ENCODE data around the gene MGAT4B. TPM values are rescaled to one million over a fixed set of nuclear protein-coding genes. Genes with fewer than 3 reads are reported as not detected.

Gene MGAT4B
- total RNA-seq, 1 donor from 2014 or later = 193 TPM

DNA sequence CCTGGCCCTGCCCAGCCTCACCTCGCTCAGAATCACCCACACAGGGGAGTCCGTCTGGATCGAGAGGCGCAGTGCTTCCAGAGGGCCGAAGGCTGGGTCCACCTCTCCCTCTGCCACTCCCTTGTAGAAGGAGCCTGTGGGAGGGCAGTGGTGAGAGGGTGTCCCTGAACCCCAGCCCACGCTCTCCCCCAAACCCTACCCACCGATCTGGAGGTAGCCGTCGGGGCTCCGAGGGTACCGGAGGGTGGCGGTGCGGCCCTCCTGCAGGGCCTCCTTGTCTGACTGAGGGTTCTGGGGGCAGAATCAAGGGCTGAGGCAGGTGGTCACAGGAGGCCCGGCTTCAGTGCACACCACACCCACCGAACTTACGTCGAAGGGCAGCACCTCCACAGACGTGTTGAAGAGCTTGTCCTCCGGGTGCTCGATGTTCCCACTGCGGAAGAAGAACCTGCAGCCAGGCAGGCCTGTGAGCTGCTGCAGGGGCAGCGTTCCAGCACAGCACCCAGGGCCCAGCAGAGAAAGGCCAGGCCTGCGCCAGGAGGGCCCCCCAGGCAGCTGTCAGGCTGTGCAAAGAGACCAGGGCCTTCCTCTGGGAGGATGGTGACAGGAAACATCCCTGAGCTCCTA lies 8.4 kb downstream of the MGAT4B start:
- TF ChIP-seq CTCF (IDR thresholded peaks at IDR 0.05; ENCODE audit: insufficient read depth, low read depth, low read length) = no peak
- TF ChIP-seq EZH2 (IDR thresholded peaks at IDR 0.05; ENCODE audit: insufficient read depth, low read length) = no peak
- Mint-ChIP-seq H3K27me3 (ENCODE audit: low read depth, unreplicated experiment) (no peaks in the 10 kb centered on the region), H3K9me3 (ENCODE audit: unreplicated experiment) (no peaks in the 10 kb centered on the region), H3K4me3 (ENCODE audit: unreplicated experiment) (no peak overlapping the region), H3K27ac (ENCODE audit: unreplicated experiment) (no peak overlapping the region), H3K36me3 (ENCODE audit: low read depth, unreplicated experiment) (peaks cover 17% of the 10 kb centered on the region), H3K4me1 (ENCODE audit: low read depth, unreplicated experiment) (peaks cover 5% of the 10 kb centered on the region)
- no peaks in the 10 kb centered on the region for H3K27me3 ChIP-seq (ENCODE audit: insufficient read depth, low read length)
- H3K4me3 ChIP-seq (ENCODE audit: insufficient read depth, low read depth, low read length) = no peak overlapping the region
- H3K36me3 ChIP-seq (ENCODE audit: insufficient read depth, low read length) = no peaks in the 10 kb centered on the region
- H3K9me3 ChIP-seq (ENCODE audit: insufficient read depth, low read depth, low read length) = no peaks in the 10 kb centered on the region
- FAIRE-seq = no peak
- H4K20me1 ChIP-seq (ENCODE audit: insufficient read depth, low read length) = peaks cover 50% of the 10 kb centered on the region
- H3K27ac ChIP-seq (ENCODE audit: low read depth, low read length) = no peak overlapping the region
- no peak for DNase-seq (ENCODE audit: low read depth)
- no peak overlapping the region for H3K9ac ChIP-seq (ENCODE audit: low read length)
- H3K4me1 ChIP-seq (ENCODE audit: insufficient read depth, low read length) = peaks cover 19% of the 10 kb centered on the region
- no peak overlapping the region for H3K4me2 ChIP-seq (ENCODE audit: low read length)
- H2AFZ ChIP-seq (ENCODE audit: low read depth, low read length) = no peak overlapping the region
- peaks cover 14% of the 10 kb centered on the region for H3K79me2 ChIP-seq (ENCODE audit: insufficient read depth, low read length)

DNA sequence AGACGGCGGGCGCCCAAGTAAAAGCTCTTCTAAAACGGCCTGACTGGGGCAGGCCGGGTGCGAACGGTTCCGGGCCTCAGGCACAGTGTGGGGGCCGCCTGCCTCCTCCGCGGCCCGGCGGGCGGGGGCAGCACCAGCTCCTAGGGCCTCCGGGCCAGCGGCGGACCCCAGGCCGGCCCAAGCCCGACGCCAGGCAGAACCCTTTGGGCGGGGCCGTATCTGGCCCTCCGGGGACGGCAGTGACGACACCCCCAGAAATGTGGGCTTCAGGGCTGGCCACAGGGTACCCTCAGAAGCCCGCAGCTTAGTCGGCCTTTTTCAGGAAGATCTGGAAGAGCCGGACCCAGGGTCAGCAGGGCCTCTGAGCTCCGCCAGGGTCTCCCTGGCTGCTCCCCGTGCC lies 8.9 kb downstream of the MGAT4B start:
- Histone ChIP-seq H3K4me2 (ENCODE audit: low read length) (no peak overlapping the region), H3K27ac (ENCODE audit: low read depth, low read length) (no peak overlapping the region), H3K36me3 (ENCODE audit: insufficient read depth, low read length) (no peaks in the 10 kb centered on the region), H3K4me3 (ENCODE audit: insufficient read depth, low read depth, low read length) (no peak overlapping the region), H2AFZ (ENCODE audit: low read depth, low read length) (no peak overlapping the region), H3K79me2 (ENCODE audit: insufficient read depth, low read length) (peaks cover 9% of the 10 kb centered on the region), H3K9me3 (ENCODE audit: insufficient read depth, low read depth, low read length) (no peaks in the 10 kb centered on the region), H3K27me3 (ENCODE audit: insufficient read depth, low read length) (no peaks in the 10 kb centered on the region), H4K20me1 (ENCODE audit: insufficient read depth, low read length) (peaks cover 45% of the 10 kb centered on the region), H3K4me1 (ENCODE audit: insufficient read depth, low read length) (peaks cover 16% of the 10 kb centered on the region), H3K9ac (ENCODE audit: low read length) (no peak overlapping the region)
- no peak for TF ChIP-seq CTCF (IDR thresholded peaks at IDR 0.05; ENCODE audit: insufficient read depth, low read depth, low read length)
- TF ChIP-seq EZH2 (IDR thresholded peaks at IDR 0.05; ENCODE audit: insufficient read depth, low read length) = no peak
- no peak for DNase-seq (ENCODE audit: low read depth)
- Mint-ChIP-seq H3K9me3 (ENCODE audit: unreplicated experiment) (no peaks in the 10 kb centered on the region), H3K27ac (ENCODE audit: unreplicated experiment) (no peak overlapping the region), H3K4me1 (ENCODE audit: low read depth, unreplicated experiment) (peaks cover 5% of the 10 kb centered on the region), H3K4me3 (ENCODE audit: unreplicated experiment) (no peak overlapping the region), H3K27me3 (ENCODE audit: low read depth, unreplicated experiment) (no peaks in the 10 kb centered on the region), H3K36me3 (ENCODE audit: low read depth, unreplicated experiment) (peaks cover 17% of the 10 kb centered on the region)
- no peak for FAIRE-seq

DNA sequence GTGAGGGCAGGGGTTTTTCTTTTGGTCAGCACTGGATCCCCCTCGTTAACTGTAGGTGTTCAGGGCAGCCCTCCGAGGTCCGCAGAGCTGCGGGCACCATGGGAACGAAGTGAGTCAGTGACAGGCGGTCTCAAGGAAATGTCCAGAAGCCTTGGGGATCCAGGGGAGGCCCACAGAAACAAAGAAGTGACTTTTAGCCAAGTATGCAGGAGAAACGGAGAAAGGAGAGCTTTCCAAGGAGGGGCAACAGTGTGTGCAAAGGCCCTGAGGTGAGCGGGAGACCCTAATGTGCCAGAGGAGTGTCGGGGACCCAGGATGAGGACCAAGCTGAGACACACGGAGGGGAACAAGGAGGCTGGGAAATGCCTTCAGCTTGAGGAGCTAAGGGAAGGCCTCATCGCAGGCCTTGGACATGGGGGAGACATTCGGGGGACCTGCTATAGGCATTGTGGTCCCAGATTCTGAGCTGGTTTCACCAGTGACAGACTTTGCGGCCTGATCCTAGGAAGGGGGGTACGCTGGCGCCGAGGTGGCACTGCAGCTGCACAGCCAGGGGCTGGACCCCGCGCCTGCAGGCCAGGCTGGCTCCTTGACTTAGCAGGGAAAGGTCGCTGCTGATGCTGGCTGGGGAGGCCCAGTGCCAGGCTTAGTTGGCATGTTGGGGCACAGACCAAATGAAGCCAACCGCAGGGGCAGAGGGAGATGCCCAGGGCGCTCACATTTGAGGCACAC lies 9.6 kb downstream of the MGAT4B start:
- Mint-ChIP-seq H3K4me3 (ENCODE audit: unreplicated experiment) (peak overlapping the region; percentile 50), H3K36me3 (ENCODE audit: low read depth, unreplicated experiment) (peaks cover 15% of the 10 kb centered on the region), H3K27ac (ENCODE audit: unreplicated experiment) (no peak overlapping the region), H3K4me1 (ENCODE audit: low read depth, unreplicated experiment) (peaks cover 5% of the 10 kb centered on the region), H3K27me3 (ENCODE audit: low read depth, unreplicated experiment) (no peaks in the 10 kb centered on the region), H3K9me3 (ENCODE audit: unreplicated experiment) (no peaks in the 10 kb centered on the region)
- FAIRE-seq (no peak), DNase-seq (ENCODE audit: low read depth) (no peak)
- Histone ChIP-seq H3K4me2 (ENCODE audit: low read length) (peak overlapping the region; percentile 88), H3K9me3 (ENCODE audit: insufficient read depth, low read depth, low read length) (no peaks in the 10 kb centered on the region), H3K9ac (ENCODE audit: low read length) (peak overlapping the region; percentile 66), H4K20me1 (ENCODE audit: insufficient read depth, low read length) (peaks cover 38% of the 10 kb centered on the region), H2AFZ (ENCODE audit: low read depth, low read length) (no peak overlapping the region), H3K79me2 (ENCODE audit: insufficient read depth, low read length) (peaks cover 3% of the 10 kb centered on the region), H3K27ac (ENCODE audit: low read depth, low read length) (no peak overlapping the region), H3K4me1 (ENCODE audit: insufficient read depth, low read length) (peaks cover 15% of the 10 kb centered on the region), H3K27me3 (ENCODE audit: insufficient read depth, low read length) (no peaks in the 10 kb centered on the region), H3K4me3 (ENCODE audit: insufficient read depth, low read depth, low read length) (peak overlapping the region; percentile 55), H3K36me3 (ENCODE audit: insufficient read depth, low read length) (no peaks in the 10 kb centered on the region)
- no peak for TF ChIP-seq EZH2 (IDR thresholded peaks at IDR 0.05; ENCODE audit: insufficient read depth, low read length)
- no peak for TF ChIP-seq CTCF (IDR thresholded peaks at IDR 0.05; ENCODE audit: insufficient read depth, low read depth, low read length)
